Activated CD8-positive, alpha-beta memory T cell treated with anti-CD3 and anti-CD28 coated beads, Interleukin-2, amount 50 U/mL, for 48 hours (primary cell): ENCODE results near the gene MCF2L.
A peak's percentile ranks its signal among the peaks of the same experiment; 100 is the strongest.

ENCODE experiments used
- DNase-seq: peaks from one replicate; pipeline ENCODE4 v3.0.0-alpha.2; 2020

Gene MCF2L

DNA sequence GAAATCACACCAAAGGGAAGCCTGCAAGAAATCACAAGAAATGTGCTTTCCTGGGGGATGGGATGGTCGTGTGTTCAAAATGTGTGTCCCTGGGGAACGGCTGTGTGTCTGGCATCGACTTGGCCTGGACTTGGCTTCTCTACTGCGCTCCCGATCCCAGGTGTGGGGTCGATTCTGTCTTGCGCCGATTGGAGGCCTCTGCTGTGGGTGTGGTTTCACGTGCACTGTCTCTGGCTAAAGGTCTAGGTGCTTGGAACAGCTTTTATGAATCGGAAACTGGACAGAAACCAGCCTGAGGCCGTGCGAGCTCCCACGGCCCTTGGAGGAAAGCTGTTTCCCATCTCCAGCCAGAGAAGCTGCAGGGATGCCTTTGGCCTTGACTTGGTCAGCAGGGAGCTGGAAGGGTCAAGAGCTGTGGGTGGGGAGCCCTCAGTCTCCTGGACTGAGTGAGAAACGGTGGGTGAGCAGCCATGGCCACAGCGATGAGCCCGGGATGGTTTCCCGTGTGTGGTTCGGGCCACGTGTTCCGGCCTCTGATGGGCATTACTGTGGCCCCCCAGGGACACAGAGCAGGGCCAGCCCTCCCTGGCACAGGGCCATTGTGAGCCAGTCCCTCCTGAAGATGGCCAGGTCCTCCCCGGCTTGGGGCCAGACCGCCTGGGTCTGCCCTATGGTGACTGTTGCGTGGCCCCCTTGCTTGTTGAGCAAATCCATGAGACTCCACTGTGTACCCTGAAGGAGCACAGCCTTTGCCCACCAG lies 29.7 kb downstream of the MCF2L start:
- no peak for DNase-seq

DNA sequence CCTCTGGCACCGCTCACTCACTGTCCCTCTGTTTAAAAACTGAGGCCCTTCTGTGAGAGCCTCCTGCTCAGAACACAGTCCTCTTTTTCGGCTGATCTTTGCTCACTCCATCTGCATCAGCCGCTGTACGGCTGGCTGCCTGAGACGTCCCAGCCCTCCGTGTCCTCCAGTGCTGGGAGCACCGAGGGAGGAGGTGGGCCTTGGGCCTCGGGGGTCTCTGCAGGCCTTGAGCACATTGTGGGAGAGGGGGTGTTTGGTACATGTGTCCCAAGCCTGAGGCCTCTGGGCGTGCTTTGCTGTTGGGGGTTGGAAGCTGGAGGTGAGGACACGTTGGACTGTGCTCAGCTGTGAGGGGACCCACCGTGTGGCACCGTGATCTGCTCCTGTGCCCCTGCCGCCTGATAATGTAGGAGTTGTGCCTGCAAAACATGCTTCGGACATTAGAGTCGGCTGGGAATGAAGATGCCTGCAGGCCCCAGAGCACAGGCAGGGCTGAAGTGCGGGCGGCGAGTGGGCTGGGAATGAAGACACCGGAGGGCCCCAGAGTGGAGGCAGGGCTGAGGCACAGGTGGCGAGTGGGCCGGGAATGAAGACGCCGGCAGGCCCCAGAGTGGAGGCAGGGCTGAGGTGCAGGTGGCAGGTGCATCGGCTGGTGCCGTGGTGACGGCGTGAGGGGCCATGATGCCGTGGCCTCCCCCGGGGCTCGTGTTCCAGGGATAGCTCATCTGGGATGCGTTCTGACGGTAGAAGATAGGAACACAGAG lies 30.6 kb downstream of the MCF2L start:
- DNase-seq, result no peak

DNA sequence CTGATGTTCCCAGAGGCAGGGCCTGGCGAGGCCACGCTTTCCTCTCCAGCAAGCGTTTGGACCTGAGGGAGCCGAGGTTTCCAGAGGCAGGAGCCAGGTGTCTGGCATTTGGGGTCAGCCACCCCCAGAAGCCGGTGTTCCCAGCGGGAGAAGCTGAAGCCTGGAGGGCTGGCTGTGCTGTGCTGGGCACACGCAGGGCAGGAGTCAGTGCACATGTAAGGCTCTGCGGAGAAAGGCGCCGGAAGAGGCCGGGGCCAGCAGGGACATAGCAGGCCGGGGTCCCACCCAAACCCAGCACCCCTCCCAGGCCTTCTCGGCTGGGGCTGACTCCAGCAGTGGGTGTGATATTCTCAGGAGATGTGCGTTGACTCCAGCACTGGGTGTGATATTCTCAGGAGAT lies 31.6 kb downstream of the MCF2L start:
- DNase-seq, result no peak

DNA sequence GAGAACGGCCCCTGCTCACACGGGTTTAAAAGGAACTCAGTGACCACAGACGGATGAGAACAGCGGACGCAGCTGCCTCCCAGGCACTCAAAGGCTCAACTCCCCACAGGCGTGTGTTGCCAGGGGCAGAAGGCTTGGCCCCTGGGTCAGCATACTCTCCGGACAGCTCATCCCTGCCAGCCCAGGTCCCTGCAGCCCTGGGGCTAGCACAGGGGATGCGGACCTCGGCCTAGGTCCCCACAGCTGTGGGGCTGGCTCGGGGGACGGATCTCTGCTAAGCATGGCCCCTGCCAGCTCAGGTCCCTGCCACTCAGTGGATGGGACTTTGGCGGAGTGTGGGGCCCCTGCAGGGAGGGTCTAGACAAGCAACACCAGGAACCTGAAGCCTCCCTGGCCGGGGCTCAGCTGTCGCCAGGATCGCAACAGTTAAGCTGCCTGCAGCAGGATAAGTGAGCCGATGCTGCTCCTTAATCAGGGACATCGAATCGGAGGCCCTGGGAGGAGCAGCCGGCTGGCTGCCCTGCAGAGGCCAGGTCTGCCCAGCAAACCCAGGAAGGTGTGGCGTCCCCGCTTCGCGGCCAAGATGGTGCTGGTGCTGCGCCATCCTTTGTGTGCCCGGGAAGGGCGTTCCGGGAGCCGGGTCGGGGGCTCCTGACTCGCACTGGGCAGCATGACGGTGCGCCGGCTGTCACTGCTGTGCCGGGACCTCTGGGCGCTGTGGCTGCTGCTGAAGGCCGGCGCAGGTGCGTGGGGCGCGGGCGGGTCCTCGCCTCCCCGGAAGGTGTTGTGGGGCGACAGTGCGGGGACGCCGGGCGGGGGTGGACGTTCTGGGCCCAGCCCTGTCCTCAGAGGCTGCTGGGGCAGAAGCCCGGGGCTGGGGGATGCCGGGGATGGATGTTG lies 32.5 kb downstream of the MCF2L start:
- no peak for DNase-seq

DNA sequence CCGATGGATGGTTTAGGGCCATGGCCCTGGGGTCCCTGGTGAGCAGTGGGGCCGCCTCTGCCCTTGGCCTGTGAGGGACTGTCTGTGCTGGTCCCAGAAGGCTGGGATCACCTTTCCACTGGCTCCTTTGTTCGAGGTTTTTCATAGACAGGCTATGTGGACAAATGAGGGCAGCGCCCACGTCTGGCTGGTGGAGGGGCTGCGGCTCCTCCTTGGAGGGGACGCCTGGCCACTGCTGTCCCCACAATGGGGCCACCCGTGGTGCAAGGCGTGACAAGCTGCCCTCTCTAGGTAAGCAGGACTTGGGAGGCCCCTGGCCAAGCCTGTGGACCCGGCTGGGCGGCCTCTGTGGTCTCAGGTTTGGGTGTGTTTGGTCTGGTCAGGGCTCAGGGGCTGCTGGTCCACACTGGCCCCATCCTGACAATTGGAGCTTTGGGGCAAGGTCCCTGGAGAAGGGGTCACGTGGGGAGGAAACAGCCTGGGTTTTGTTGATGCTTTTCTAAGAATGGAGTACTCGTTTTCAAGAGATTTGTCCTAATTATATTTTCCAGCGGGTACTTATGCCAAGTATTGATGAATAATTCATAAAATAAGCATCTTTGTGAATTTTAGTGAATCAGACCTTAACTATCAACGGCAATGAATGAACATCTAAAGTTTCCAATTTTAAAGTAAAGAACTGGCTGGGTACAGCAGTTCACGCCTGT lies 33.3 kb downstream of the MCF2L start:
- no peak for DNase-seq

DNA sequence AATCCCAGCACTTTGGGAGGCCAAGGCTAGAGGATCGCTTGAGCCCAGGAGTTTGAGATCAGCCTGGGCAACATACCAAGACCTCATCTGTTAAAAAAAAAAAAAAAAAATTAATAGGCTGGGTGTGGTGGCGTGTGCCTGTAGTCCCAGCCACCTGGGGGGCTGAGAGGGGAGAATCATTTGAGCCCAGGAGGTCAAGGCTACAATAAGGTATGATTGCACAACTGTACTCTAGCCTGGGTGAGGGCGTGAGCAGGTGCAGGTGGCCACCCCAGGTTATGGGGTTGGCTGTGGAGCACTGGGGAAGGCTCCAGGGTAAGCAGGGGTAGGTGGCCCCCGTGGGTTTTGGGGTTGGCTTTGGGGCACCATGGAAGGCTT lies 33.9 kb downstream of the MCF2L start:
- DNase-seq, result no peak

DNA sequence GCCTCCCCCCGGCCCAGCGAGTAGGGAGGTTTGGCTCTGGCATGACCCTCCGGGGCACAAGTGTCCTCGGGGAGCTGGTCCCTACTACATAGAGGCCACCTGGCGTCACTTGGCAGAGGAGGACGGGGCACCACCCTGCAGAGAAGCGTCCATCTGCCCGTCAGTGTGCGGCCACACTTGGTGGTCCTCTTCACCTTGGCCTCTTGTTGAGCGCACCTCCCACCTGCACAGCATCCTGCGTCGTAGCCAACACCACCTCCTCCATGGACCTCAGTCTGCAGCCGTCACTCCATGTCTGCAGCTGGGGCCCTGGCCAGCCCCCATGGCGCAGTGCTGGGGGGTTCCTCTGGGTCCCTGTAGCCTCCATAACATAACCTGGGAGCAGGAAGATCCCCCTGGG lies 35.1 kb downstream of the MCF2L start:
- DNase-seq, result no peak

DNA sequence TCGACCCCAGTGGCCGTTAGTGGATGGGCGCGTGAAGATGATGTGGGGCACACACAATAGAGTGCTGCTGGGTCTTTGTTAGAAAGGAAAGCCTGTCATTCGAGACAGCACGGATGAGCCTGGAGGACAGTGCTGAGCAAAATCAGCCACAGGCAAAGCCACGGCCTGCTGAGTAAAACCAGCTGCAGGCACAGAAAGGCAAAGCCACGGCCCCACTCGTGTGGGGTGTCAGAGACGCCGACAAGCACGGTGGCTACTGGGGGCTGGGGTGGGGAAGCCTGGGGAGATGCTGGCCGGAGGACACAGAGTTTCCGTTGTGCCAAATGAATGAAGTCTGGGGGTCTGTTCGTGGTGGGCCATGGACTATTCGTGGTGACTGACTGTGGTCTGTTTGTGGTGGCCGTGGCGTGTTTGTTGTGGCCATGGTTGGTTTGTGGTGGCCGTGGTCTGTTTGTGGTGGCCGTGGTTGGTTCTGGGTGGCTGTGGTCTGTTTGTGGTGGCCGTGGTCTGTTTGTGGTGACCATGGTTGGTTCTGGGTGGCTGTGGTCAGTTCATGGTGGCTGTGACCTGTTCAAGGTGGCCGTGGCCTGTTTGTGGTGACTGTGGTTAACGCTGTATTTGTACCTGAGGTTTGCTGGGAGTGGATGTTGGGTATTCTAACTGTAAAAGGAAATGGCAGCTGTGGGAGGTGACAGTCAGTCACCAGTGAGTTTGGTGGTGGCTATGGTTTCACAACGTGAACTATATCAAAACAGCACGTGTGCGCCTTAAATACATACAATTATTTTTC lies 36.3 kb downstream of the MCF2L start:
- DNase-seq, result peak; percentile 59

DNA sequence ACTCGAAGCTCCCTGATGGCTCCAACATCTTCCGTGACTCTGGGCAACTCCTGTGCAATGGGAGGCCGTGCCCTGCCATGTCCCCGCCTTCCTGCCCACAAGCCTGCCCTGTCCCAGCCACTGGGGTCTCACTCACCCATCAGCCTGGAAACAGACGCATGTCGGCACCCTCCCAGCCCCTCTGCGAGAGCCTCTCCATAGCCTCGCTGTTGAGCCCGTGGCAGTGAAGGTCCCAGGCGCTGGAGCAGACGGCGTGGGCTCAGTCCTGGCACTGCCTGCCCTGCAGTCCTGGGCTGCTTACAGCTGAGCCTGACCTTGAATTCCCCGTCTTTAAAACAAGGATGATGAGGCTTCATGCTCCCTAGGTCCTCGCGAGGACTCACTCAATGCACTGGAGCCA lies 37.0 kb downstream of the MCF2L start:
- no peak for DNase-seq

DNA sequence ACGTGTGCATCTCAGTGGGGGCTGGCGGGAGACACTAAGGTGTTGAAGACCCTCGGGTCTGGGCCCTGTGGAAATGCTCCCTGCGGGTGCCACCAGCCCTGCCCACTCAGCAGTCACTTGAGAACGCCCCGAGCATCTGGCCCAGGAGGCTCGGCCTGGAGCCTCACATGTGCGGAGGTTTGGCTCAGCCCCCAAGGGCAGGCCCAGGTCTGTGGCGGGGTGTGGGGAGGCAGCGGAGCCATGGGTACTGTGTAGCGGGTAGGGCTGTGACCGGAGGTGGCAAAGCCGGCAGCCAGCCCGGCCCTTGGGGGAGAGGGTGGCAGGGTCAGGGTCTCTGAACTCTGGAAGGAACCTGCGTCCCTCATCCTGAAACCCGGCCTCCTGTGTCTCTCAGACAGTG lies 37.6 kb downstream of the MCF2L start:
- DNase-seq, result no peak

DNA sequence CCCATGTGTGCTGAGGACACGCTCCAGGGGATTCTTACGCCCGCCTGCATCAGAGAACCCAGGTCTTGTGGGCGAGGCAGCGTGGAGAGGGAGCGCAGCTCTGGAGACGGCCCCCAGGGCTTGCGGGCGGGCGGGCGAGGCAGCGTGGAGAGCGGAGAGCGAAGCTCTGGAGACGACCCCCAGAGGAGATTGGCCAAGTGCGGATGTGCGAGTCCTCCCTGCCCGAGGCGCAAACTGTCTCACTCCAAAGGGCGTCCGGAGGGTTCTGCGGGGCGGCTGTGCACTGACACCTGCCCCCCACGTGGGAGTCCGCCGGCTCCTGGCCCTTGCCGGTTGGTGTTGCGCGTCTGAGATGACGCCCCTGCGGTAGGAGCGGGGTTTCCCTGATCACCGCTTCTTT lies 39.8 kb downstream of the MCF2L start:
- DNase-seq, result no peak

DNA sequence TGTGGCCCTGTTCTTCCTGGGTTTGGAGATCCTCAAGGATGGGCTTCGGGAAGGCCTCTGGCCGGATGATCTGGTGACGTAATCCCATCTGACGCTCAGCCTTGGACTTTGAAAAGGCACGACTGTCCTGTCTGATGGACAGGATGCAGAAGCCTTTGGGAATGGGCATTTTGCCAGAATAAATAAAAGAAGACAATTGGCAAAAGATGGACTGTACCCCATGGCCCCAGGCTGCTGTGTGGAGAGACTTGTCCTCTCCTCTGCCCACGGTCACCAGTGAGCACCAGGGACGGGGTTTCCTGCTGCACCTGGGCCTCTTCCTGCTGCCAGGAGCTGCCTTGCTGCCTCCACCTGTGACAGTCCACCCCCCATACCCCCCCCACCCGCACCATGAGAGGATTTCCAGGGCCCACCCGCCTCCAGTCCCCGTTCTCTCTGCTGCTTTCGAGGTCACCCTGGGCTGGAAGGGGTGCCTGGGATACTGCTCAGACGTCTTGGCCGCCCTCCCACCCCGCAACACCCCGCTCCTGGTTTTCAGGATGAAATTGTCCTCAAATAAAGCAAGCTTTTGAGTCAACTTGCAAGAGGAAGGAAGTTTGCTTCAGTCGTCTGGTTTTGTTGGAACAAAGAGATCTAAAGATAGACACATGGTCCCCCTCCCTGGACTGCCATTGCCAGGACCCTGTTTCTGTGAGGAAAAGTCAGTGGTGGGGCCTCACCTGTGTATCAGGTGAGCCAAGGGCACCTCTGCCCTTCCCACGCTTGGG lies 40.9 kb downstream of the MCF2L start:
- no peak for DNase-seq

DNA sequence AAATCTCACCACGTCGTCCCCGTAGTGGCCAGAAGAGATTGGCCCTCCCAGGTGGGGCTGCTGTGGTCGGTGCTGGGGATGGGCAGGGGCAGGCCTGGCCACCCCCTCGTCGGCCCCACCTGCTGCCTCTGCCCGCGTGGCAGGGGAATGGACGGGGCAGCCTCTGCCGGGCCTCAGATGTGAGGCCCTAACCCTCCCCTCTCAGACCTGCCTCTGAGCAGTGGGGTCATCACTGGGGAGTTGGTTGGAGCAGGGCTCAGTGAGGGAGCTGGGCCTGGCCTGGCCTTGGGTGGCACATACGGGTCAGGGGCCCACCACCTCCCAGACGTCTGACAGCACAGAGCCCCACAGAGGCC lies 41.5 kb downstream of the MCF2L start:
- DNase-seq, result no peak

DNA sequence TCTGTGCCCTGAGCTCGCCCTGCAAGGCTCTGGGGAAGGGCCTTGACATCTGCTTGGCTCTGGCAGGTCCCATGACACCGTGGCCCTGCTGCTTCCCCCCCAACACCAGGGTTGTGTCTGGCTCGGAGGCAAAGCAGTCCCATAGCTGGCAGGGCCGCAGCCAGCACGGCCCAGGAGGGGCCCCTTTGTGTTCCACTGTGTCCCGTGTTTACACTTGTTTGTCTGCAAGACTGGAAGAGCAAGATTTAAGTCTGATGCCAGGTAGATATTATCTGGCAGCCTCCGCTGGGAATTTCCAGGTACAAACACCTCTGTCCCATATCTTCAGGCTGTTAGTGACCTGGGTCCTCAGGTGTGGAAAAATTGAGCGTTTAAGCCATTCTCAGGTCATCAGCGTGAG lies 44.3 kb downstream of the MCF2L start:
- DNase-seq, result no peak

DNA sequence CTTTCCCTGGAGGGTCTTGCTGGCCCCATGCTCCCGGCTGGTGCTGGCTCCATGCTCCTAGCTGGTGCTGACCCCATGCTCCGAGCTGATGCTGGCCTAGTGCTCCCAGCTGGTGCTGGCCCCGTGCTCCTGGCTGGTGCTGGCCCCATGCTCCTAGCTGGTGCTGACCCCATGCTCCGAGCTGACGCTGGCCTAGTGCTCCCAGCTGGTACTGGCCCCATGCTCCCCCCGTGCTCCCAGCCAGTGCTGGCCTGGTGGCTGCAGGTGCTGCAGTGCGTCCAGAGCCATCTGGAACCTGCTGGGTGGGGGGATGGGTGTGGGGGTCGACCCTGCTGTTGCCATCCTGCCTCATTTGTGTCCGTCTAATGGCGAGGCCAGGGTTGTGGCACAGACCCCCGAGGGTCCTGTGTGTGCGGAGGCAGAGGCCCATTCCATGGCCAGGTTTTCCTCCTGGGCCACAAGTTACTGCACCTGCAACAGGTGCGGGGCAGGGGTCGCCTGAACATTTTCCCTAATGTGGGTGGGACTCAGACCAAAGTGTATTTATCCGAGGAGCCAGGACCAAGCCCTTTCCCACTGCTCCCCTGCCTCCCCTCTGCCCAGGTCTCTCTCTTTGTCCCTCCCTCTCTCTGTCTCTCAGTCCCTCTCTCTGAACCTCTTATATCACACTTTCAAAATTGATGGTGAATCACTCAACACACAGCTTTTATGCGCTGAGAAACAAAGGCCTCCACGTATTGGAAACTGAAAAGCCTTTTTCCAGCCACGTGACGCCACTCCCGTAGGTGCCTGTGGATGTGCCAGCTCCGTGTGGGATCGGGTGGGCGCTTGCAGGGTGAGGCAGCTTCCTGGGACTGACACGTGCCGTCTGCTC lies 45.1 kb downstream of the MCF2L start:
- no peak for DNase-seq

DNA sequence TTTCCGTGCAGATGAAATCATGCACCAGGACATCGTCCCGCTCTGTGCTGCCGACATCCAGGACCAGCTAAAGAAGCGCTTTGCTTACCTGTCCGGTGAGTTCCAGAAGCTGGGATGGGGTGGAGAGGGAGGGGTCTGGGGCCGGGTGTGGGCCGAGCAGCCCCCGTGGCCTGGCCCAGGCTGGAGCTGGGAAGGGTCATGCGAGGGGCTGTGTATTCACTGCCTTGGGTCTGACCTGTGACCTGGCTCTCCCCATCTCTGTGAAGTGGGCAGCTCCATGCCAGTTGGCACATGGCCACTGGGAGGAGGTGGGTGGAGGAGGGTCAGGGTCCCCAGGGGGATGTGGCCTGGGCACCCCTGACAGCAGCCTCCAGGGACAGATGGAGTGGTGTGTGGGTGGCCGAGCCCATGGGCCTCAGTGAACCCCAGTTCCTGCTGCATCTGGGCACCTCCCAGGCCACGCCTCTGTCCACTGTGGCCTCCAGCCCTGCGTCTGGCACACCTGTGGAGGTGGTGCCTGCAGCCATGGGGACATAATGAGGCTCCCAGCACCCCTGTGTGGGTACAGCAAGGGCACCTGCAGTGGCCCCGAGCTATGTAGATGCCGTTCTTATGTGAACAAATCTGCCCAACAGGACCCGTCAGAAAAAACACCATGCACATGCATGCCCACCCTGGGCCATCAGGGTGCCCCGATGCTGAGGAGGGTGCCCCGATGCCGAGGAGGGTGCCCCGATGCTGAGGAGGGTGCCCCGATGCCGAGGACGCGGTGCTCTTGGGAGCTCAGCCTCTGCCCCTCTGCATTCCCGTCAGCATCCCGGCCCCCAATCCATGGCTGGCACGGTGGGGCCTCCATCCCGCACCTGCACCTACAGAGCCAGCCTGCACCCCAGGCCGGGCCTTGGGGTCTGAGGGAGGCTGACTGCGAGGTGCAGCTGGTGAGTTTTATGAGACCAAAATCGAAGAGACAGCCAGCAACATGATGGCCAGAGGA lies 46.0 kb downstream of the MCF2L start:
- DNase-seq, result no peak

DNA sequence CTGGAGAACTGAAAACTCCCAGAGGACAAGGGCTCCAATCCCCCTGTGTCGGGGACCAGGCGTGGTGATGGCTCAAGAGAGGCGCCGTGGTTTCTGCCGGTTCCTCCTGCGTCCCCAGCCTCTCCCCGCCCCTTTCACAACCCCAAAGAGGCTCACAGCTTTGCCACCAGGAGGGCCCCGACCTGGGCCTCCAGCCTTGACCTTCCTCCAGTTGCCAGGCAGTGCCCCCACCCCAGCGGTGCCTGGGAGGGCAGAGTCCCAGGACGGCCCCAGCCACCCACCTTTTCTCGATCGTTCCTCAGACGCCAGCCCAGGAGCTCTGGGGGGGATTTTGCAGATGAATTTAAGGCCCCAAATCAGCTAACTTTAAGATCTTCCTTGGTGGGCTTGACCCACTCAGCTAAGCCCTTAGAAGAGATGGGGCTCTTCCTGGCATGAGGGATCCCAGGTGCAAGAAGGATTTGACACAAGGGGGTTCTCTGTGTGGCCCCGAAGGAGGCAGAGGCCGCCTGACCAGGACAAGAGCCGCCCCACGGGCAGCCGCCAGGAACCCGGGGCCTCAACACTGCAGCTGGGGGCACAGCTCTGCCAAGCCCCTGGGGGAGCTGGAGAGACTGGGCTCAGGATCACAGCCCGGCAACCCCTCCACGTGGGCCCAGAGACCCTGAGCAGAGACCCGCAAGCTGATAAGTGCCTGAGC lies 47.0 kb downstream of the MCF2L start:
- DNase-seq, result no peak

DNA sequence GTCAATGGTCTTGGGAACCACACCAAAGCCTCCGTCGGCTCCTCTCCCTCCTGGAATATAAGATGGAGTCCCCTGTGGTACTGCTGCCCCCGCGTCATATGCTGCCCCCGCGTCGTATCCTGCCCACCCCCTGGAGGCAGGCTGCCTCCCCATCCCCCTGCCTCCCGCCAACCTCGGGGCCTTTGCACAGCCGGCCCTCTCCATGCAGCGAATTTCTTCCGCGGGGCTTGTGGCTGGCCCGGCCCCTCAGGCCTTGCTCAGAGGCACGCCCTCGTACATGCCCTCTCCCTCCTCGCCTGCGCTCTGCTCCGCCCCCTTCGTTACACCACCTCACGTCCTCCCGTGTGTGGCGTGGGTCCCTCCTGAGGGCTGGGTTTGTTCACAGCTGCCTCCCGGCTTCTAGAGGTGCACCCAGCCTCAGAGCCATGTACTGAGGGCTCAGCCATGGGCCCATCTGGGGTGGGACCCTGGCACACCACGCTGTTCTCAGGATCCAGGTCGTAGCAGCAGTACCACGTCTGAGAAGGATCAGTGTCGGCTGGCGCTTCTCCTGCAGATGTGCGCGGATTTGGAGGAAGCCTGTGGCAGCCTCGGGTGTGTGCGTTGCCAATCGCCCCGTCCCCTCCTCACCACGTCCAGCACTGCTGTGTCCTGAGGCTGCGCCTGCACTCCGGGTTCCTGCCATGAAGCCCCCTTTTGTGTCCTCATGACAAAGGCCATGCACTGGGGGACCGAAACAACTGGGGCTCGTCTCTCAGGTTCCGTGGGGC lies 47.7 kb downstream of the MCF2L start:
- DNase-seq, result no peak
